ENCODE measurements around the gene EPHA1. TPM values are rescaled to one million over a fixed set of nuclear protein-coding genes. Genes with fewer than 3 reads are reported as not detected.

The EPHA1 gene
- total and polyA plus RNA-seq, 2 donors (not counting 3 experiments of a cell fraction or from before 2014, with no cell fraction given) = 0.07 TPM; not detected in 1

- FAIRE-seq (no peak), DNase-seq (ENCODE audit: low read depth, low spot score) (no peak)
- Histone ChIP-seq H3K9ac (replicated peaks; ENCODE audit: extremely low read depth, insufficient read depth, low read length) (no peak overlapping the region), H3K36me3 (ENCODE audit: control insufficient read depth in 2 of 2, extremely low read depth in 1 of 2, insufficient read depth in 2 of 2, low read length in 2 of 2) (no peaks in the 10 kb centered on the region), H2AFZ (ENCODE audit: low read depth, low read length) (no peak overlapping the region), H3K27ac (ENCODE audit: insufficient read depth, low read depth, low read length) (no peak overlapping the region), H3K27me3 (ENCODE audit: control insufficient read depth in 2 of 2, insufficient read depth in 2 of 2, low read length in 2 of 2) (no peaks in the 10 kb centered on the region), H3K9me3 (replicated peaks; ENCODE audit: control insufficient read depth, insufficient read depth, low read length) (no peaks in the 10 kb centered on the region), H3K79me2 (ENCODE audit: control insufficient read depth, insufficient read depth, low read length) (no peaks in the 10 kb centered on the region), H3K4me2 (ENCODE audit: insufficient read depth, low read length) (no peak overlapping the region), H4K20me1 (replicated peaks; ENCODE audit: control insufficient read depth, extremely low read depth, insufficient read depth, low read length) (no peaks in the 10 kb centered on the region), H3K4me3 (replicated peaks in 1 of 3; ENCODE audit: insufficient read depth in 1 of 3, low read depth in 1 of 3, low read length in 3 of 3) (no peak overlapping the region), H3K9me1 (replicated peaks; ENCODE audit: control insufficient read depth, extremely low read depth, insufficient read depth, low read length) (no peaks in the 10 kb centered on the region), H3K4me1 (ENCODE audit: control insufficient read depth, extremely low read depth, insufficient read depth, low read length) (peaks cover 12% of the 10 kb centered on the region)
- CTCF ChIA-PET = interaction anchor here (1.4 kb wide), 1 partner anchor 53 kb away, joined by 3 read pairs; no protein-coding TSS in a partner anchor
- POLR2A ChIA-PET = no interaction called here
- intact Hi-C loops (cut with micrococcal nuclease) = no loop called here
- no TSS peak for BruUV-seq (replicated peaks)
- TF ChIP-seq JUN (IDR thresholded peaks at IDR 0.05; ENCODE audit: borderline replicate concordance, insufficient read depth, insufficient read length, low read depth) (no peak), FOS (IDR thresholded peaks at IDR 0.05; ENCODE audit: borderline replicate concordance, insufficient read depth, low read length) (no peak), POLR2A (IDR thresholded peaks at IDR 0.05; ENCODE audit: low read depth, low read length) (no peak), CTCF (IDR thresholded peaks at IDR 0.05; ENCODE audit: extremely low read depth in 1 of 2, insufficient read depth in 1 of 2, low read depth in 1 of 2, low read length in 2 of 2) (no peak), MYC (IDR thresholded peaks at IDR 0.05; ENCODE audit: low read depth, low read length) (no peak), POLR2AphosphoS5 (IDR thresholded peaks at IDR 0.05; ENCODE audit: insufficient read depth, low read depth, low read length) (no peak), EZH2 (IDR thresholded peaks at IDR 0.05; ENCODE audit: borderline replicate concordance, low read depth, low read length, severe bottlenecking) (no peak), GATA2 (IDR thresholded peaks at IDR 0.05; ENCODE audit: insufficient read depth, insufficient read length, low read depth, low read length) (no peak)
- TF ChIP-seq, protein P1, sequence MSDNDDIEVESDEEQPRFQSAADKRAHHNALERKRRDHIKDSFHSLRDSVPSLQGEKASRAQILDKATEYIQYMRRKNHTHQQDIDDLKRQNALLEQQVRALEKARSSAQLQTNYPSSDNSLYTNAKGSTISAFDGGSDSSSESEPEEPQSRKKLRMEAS (IDR thresholded peaks at IDR 0.05; ENCODE audit: insufficient read depth, insufficient read length) = no peak
- dilution Hi-C loops (cut with MboI; ENCODE audit: extremely low pct_ligation_motif_present, low sequenced_read_pairs) = no loop called here
These were observed 43.8 kb upstream of the EPHA1 start for GRCh38 chr7:143452495-143452894.

All from endothelial cell of umbilical vein (primary cell).